ENCODE results near the gene CTNNBL1.

Gene CTNNBL1

GRCh38 chr20:37688093-37688492 lies 5.7 kb upstream of the CTNNBL1 start:
- no peak for TF ChIP-seq CTCF (IDR thresholded peaks at IDR 0.05; ENCODE audit: low read depth, low read length, missing control alignments)
- no peak for DNase-seq (ENCODE audit: extremely low read depth, low read depth)
- H3K4me3 ChIP-seq (replicated peaks; ENCODE audit: low read depth, low read length) = no peak overlapping the region

GRCh38 chr20:37690626-37691369 lies 3.0 kb upstream of the CTNNBL1 start:
- H3K4me3 ChIP-seq (replicated peaks; ENCODE audit: low read depth, low read length) = no peak overlapping the region
- DNase-seq (ENCODE audit: extremely low read depth, low read depth) = no peak
- TF ChIP-seq CTCF (IDR thresholded peaks at IDR 0.05; ENCODE audit: low read depth, low read length, missing control alignments) = no peak

DNA sequence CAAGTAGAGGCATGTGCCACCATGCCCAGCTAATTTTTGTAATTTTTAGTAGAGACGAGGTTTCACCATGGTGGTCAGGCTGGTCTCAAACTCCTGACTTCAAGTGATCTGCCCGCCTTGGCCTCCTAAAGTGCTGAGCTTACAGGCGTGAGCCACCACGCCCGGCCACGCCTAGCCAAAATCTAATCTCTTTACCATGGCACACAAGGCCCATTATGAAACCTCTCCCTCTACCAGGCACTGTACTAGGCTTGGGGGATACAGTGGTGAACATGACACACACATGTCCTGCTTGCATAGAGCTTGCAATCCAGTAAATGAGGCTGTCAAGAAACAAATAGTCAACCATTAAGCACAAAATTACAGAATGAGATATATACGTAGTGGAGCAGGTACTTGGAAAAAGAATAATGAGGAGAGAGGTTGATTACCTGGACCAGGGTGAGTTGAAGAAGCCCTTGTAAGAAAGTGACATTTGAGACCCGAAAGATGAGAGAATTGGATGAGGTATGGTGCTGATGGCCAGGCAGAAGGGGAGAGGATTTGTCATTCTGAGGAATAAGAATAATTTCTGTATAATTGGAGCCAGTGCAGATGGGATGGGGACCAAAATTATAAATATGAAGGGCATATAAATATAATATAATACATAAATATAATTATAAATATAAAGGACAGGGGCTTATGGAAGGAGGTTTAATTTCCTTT lies 1.2 kb upstream of the CTNNBL1 start:
- no peak for TF ChIP-seq CTCF (IDR thresholded peaks at IDR 0.05; ENCODE audit: low read depth, low read length, missing control alignments)
- H3K4me3 ChIP-seq (replicated peaks; ENCODE audit: low read depth, low read length) = no peak overlapping the region
- no peak for DNase-seq (ENCODE audit: extremely low read depth, low read depth)

DNA sequence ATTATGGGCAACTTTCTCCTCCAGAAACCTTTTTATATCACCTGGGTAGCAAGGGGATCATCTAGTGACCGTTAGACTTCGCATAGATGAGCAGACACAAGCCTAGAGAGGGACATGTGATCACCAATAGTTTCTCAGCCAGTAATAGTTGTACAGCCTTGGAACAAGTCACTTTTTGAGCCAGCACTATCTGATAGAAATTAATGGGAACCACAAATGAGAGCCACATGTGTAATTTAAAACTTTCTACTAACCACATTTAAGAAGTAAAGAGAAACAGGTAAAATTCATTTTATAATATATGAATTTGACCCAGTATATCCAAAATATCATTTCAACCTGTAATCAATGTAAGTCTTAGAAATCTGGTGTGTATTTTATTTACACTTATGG lies 592 bp upstream of the CTNNBL1 start:
- peak overlapping the region; percentile 93 for H3K4me3 ChIP-seq (replicated peaks; ENCODE audit: low read depth, low read length)
- TF ChIP-seq CTCF (IDR thresholded peaks at IDR 0.05; ENCODE audit: low read depth, low read length, missing control alignments) = no peak
- DNase-seq (ENCODE audit: extremely low read depth, low read depth) = no peak

DNA sequence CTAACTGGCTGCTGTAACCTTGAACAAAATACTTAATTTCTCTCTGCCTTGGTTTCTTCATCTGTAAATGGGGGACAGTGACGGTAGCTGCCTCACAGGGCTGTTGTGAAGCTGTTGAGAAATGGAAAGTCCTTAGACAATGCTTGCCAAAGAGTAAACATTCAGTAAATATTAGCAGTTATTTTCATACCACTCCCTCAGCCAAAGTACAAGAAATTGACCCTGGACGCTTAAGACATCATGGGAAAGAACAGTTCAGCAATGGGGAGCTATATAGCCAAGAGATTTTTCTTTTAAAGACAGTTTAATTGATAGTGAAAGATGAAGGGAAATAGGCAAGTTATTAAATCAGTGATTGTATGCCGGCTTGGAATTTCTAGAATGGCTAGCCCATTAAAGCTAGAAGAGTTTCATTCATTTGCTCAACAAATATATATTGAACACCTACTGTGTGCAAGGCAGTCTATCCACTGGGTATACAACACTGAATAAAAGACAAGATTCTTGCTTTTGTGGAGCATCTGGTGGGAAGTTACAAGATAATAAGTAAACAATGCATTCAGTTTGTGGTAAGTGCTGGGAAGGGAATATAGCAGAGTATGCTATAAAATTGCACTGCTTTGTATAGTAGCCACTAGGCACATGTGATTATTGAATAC lies 2.0 kb downstream of the CTNNBL1 start:
- no peak overlapping the region for H3K4me3 ChIP-seq (replicated peaks; ENCODE audit: low read depth, low read length)
- no peak for TF ChIP-seq CTCF (IDR thresholded peaks at IDR 0.05; ENCODE audit: low read depth, low read length, missing control alignments)
- DNase-seq (ENCODE audit: extremely low read depth, low read depth) = no peak

GRCh38 chr20:37697314-37697713 lies 3.5 kb downstream of the CTNNBL1 start:
- H3K4me3 ChIP-seq (replicated peaks; ENCODE audit: low read depth, low read length) = no peak overlapping the region
- DNase-seq (ENCODE audit: extremely low read depth, low read depth) = no peak
- no peak for TF ChIP-seq CTCF (IDR thresholded peaks at IDR 0.05; ENCODE audit: low read depth, low read length, missing control alignments)
